B cell (primary cell): ENCODE results near the gene PROCA1.

Experiments
- EZH2 ChIP-seq: IDR thresholded peaks from 2 replicates; pipeline ENCODE4 v1.6.1; 2012; ENCODE audit warnings: borderline replicate concordance, low read depth, mild to moderate bottlenecking, moderate library complexity, low read length; ENCODE audit not compliant: insufficient read depth, poor library complexity, severe bottlenecking
- TF ChIP-seq, protein P1 (sequence below): fragments of 200-600 bp; IDR thresholded peaks from one replicate; pipeline ENCODE4 v1.8.0; 2022; ENCODE audit warnings: antibody characterized with exemption, mild to moderate bottlenecking

DNA sequence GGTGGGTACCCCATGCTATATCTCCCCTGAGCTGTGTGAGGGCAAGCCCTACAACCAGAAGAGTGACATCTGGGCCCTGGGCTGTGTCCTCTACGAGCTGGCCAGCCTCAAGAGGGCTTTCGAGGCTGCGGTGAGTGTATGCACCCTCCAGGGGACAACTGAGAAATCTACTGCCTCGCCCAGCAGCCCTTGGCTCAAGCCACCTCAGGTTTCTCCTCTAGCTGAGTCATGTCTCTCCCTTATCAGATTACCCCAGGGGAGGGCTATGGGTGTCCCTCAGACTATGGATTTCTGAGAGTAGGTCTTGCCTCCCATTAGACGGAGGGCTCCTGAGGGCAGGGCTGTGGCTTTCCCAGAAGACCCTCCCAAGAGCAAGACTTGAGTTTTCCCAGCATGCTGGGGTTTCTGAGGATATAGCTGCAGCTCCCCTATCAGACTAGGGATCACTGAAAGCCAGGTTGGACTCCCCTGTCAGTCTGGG, 23.6 kb upstream of the PROCA1 start:
- TF ChIP-seq, protein P1, sequence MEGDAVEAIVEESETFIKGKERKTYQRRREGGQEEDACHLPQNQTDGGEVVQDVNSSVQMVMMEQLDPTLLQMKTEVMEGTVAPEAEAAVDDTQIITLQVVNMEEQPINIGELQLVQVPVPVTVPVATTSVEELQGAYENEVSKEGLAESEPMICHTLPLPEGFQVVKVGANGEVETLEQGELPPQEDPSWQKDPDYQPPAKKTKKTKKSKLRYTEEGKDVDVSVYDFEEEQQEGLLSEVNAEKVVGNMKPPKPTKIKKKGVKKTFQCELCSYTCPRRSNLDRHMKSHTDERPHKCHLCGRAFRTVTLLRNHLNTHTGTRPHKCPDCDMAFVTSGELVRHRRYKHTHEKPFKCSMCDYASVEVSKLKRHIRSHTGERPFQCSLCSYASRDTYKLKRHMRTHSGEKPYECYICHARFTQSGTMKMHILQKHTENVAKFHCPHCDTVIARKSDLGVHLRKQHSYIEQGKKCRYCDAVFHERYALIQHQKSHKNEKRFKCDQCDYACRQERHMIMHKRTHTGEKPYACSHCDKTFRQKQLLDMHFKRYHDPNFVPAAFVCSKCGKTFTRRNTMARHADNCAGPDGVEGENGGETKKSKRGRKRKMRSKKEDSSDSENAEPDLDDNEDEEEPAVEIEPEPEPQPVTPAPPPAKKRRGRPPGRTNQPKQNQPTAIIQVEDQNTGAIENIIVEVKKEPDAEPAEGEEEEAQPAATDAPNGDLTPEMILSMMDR: no peak
- no peak for TF ChIP-seq EZH2
